ENCODE measurements around the gene CELA2A.
"Not testable (repeated sequence)": the region's sequence is repeated elsewhere in the genome, so short reads cannot be mapped to it uniquely, and the experiment has no call there.

The CELA2A gene

DNA sequence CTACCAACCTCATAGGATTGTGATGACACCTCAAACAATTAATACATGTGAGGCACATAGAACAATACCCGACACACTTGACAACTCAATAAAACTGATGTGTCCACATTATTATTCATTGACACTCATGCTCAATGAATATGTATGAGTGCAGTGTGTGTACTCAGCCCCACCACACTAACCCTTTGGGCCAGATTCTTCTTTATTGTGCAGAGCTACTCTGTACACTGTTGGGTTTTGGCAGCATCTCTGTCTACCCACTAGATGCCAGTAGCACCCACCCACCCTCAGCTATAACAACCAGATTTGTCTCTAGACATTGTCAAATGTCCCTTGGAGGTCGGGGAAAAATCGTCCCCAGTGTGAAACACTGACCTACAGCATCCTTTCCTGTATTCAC is 57.4 kb downstream of the CELA2A start:
- TF ChIP-seq, protein P1, sequence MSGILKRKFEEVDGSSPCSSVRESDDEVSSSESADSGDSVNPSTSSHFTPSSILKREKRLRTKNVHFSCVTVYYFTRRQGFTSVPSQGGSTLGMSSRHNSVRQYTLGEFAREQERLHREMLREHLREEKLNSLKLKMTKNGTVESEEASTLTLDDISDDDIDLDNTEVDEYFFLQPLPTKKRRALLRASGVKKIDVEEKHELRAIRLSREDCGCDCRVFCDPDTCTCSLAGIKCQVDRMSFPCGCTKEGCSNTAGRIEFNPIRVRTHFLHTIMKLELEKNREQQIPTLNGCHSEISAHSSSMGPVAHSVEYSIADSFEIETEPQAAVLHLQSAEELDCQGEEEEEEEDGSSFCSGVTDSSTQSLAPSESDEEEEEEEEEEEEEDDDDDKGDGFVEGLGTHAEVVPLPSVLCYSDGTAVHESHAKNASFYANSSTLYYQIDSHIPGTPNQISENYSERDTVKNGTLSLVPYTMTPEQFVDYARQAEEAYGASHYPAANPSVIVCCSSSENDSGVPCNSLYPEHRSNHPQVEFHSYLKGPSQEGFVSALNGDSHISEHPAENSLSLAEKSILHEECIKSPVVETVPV (CRISPR knock-in tag; IDR thresholded peaks at IDR 0.05), result no peak
- TF ChIP-seq ZNF8 (CRISPR knock-in tag; IDR thresholded peaks at IDR 0.05), result no peak
- TF ChIP-seq BACH2 (CRISPR knock-in tag; IDR thresholded peaks at IDR 0.05; ENCODE audit: borderline replicate concordance), result no peak
- no peak for TF ChIP-seq TCF4 (CRISPR knock-in tag; IDR thresholded peaks at IDR 0.05; ENCODE audit: borderline replicate concordance)
- TF ChIP-seq TSHZ2 (CRISPR knock-in tag; IDR thresholded peaks at IDR 0.05), result no peak
- no peak for TF ChIP-seq ESRRG (CRISPR knock-in tag; IDR thresholded peaks at IDR 0.05)
- TF ChIP-seq ISL1 (CRISPR knock-in tag; IDR thresholded peaks at IDR 0.05), result no peak
- TF ChIP-seq ZNF70 (CRISPR knock-in tag; IDR thresholded peaks at IDR 0.05), result no peak
- TF ChIP-seq, protein P2, sequence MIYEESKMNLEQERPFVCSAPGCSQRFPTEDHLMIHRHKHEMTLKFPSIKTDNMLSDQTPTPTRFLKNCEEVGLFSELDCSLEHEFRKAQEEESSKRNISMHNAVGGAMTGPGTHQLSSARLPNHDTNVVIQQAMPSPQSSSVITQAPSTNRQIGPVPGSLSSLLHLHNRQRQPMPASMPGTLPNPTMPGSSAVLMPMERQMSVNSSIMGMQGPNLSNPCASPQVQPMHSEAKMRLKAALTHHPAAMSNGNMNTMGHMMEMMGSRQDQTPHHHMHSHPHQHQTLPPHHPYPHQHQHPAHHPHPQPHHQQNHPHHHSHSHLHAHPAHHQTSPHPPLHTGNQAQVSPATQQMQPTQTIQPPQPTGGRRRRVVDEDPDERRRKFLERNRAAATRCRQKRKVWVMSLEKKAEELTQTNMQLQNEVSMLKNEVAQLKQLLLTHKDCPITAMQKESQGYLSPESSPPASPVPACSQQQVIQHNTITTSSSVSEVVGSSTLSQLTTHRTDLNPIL (CRISPR knock-in tag; IDR thresholded peaks at IDR 0.05; ENCODE audit: low read depth), result no peak
- TF ChIP-seq POU6F1 (CRISPR knock-in tag; IDR thresholded peaks at IDR 0.05; ENCODE audit: borderline replicate concordance, low read depth), result no peak
- TF ChIP-seq PPARA (CRISPR knock-in tag; IDR thresholded peaks at IDR 0.05; ENCODE audit: borderline replicate concordance), result no peak
- no peak for TF ChIP-seq PATZ1 (CRISPR knock-in tag; IDR thresholded peaks at IDR 0.05; ENCODE audit: borderline replicate concordance)
- no peak for TF ChIP-seq ZFP3 (CRISPR knock-in tag; IDR thresholded peaks at IDR 0.05)
- no peak for TF ChIP-seq TOX (CRISPR knock-in tag; IDR thresholded peaks at IDR 0.05; ENCODE audit: borderline replicate concordance)
- ATAC-seq, result no peak

DNA sequence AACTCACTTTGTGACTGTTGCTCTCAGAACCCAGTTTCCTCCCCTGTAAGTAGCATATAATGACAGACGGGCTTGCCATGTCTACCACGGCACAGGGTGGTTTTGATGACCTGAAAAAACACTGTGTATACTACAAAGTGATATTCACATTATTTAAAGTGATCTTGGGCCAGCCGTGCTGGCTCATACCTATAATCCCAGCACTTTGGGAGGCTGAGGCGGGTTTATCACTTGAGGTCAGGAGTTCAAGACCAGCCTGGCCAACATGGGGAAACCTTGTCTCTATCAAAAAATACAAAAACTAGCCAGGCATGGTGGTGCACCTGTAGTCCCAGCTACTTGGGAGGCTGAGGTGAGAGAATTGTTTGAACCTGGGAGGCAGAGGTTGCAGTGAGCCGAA is 58.0 kb downstream of the CELA2A start:
- not testable (repeated sequence) for ATAC-seq

GRCh38 chr1:15515022-15515663 is 58.6 kb downstream of the CELA2A start:
- TF ChIP-seq ZNF8 (CRISPR knock-in tag; IDR thresholded peaks at IDR 0.05), result no peak
- TF ChIP-seq, protein P2 (CRISPR knock-in tag; IDR thresholded peaks at IDR 0.05; ENCODE audit: low read depth), result no peak
- no peak for TF ChIP-seq ZFP30 (CRISPR knock-in tag; IDR thresholded peaks at IDR 0.05)
- TF ChIP-seq ZNF70 (CRISPR knock-in tag; IDR thresholded peaks at IDR 0.05), result no peak
- TF ChIP-seq TCF4 (CRISPR knock-in tag; IDR thresholded peaks at IDR 0.05; ENCODE audit: borderline replicate concordance), result no peak
- TF ChIP-seq RARB (CRISPR knock-in tag; IDR thresholded peaks at IDR 0.05), result no peak
- TF ChIP-seq OSR1 (CRISPR knock-in tag; IDR thresholded peaks at IDR 0.05), result no peak
- TF ChIP-seq GLIS3 (CRISPR knock-in tag; IDR thresholded peaks at IDR 0.05), result no peak
- no peak; the same call in 2 of the 3 replicates for ATAC-seq
